GM12875 (cell line): ENCODE measurements around the gene MEIOB.
"Not testable (repeated sequence)": the region's sequence is repeated elsewhere in the genome, so short reads cannot be mapped to it uniquely, and the experiment has no call there.

Experiments
- H3K4me3 ChIP-seq: one replicate; pipeline ENCODE4 v1.5.1; 2011; ENCODE audit warnings: low read depth, low read length, control low read depth
- TF ChIP-seq, protein P1 (sequence below): IDR thresholded peaks from 2 replicates; pipeline ENCODE4 v1.5.1; 2011; ENCODE audit warnings: low read depth, mild to moderate bottlenecking, control low read depth, inconsistent platforms, low read length, moderate library complexity, borderline replicate concordance; ENCODE audit not compliant: insufficient read depth

The MEIOB gene

GRCh38 chr16:1884155-1884760, 12.3 kb upstream of the MEIOB start:
- no peak overlapping the region for H3K4me3 ChIP-seq
- TF ChIP-seq, protein P1, sequence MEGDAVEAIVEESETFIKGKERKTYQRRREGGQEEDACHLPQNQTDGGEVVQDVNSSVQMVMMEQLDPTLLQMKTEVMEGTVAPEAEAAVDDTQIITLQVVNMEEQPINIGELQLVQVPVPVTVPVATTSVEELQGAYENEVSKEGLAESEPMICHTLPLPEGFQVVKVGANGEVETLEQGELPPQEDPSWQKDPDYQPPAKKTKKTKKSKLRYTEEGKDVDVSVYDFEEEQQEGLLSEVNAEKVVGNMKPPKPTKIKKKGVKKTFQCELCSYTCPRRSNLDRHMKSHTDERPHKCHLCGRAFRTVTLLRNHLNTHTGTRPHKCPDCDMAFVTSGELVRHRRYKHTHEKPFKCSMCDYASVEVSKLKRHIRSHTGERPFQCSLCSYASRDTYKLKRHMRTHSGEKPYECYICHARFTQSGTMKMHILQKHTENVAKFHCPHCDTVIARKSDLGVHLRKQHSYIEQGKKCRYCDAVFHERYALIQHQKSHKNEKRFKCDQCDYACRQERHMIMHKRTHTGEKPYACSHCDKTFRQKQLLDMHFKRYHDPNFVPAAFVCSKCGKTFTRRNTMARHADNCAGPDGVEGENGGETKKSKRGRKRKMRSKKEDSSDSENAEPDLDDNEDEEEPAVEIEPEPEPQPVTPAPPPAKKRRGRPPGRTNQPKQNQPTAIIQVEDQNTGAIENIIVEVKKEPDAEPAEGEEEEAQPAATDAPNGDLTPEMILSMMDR, result no peak

DNA sequence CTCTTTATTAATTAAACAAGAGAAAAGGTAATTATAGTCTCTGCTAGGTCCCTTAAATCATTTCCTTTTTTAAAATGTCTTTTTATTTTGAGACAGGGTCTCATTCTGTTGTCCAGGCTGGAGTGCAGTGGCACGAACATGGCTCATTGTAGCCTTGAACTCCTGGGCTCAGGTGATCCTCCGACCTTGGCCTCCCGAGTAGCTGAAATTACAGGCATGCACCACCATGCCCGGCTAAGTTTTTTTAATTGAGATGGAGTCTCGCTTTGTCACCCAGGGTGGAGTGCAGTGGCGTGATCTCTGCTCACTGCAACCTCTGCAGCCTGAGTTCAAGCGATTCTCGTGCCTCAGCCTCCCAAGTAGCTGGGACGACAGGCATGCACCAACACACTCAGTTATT, 9.2 kb upstream of the MEIOB start:
- not testable (repeated sequence) for H3K4me3 ChIP-seq

GRCh38 chr16:1879477-1879876, 7.5 kb upstream of the MEIOB start:
- H3K4me3 ChIP-seq, result no peak overlapping the region
- TF ChIP-seq, protein P1, result no peak

- no peak overlapping the region for H3K4me3 ChIP-seq
- TF ChIP-seq, protein P1, result no peak
Measured at GRCh38 chr16:1878256-1878655, 6.3 kb upstream of the MEIOB start.

GRCh38 chr16:1877804-1878203, 5.8 kb upstream of the MEIOB start:
- H3K4me3 ChIP-seq, result no peak overlapping the region
- TF ChIP-seq, protein P1, result no peak

- no peak overlapping the region for H3K4me3 ChIP-seq
- TF ChIP-seq, protein P1, result no peak
Measured at GRCh38 chr16:1877089-1877488, 5.1 kb upstream of the MEIOB start.

DNA sequence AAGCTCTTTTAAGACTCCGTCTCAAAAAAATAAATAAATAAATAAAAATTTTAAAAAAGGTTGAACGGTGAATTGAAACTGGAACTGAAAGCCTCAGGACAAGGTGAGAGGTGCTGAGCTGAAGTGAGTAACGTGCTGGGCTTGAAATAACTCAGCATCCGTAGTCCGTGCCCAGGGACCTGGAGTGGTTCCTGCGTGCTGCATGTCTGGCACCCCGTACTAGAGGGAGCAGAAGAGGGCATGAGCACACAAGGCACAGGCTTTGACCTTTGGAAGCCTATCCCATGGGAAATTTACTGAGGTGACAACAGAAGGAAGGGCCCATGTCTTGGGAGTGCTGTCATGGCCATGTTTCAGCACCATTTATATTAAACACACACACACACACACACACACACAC, 4.5 kb upstream of the MEIOB start:
- TF ChIP-seq, protein P1, result no peak

DNA sequence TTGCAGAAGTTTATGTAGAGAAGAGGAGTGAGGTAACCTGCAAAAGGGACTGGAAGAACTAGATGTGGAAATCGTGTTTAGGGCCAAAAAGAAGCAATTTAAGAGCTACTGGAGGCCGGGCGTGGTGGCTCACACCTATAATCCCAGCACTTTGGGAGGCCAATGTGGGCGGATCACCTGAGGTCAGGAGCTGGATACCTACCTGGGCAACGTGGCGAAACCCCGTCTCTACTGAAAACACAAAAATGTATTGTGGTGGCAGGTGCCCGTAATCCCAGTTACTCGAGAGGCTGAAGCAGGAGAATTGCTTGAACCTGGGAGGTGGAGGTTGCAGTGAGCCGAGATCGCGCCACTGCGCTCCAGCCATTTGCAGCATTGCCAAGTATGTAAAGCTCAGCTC, 4.1 kb upstream of the MEIOB start:
- H3K4me3 ChIP-seq, result not testable (repeated sequence)

More for the DNA sequence above, 4.5 kb upstream of the MEIOB start:
- H3K4me3 ChIP-seq, result no peak overlapping the region
